ENCODE data around the gene VWA3A. TPM values are rescaled to one million over a fixed set of nuclear protein-coding genes. Genes with fewer than 3 reads are reported as not detected.

The VWA3A gene
- total RNA-seq, 1 donor: 0.36 TPM

DNA sequence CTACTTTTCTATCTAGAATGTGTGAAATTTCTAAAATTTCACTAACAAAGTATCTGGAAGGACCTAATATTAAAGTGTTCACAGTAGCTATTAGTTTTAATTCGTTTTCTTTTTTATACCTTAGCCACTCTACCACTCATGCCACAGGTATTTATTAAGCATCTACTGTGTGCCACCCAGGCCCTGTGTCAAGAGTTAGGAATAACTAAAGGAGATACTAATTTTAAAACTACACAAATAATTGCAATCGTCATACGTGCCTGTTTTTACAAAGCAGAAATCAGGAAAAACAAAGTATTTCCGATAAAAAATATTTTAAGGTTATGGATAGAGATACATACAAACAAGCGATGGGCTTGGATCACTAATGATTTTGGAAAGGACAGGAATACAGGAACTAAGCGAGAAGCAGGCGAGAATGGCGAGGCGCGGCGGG is 113.3 kb downstream of the VWA3A start:
- peak; percentile 65 for DNase-seq (ENCODE audit: insufficient read length, low spot score, missing footprints)
- H2AFZ ChIP-seq (ENCODE audit: low read length): peak overlapping the region; percentile 94

DNA sequence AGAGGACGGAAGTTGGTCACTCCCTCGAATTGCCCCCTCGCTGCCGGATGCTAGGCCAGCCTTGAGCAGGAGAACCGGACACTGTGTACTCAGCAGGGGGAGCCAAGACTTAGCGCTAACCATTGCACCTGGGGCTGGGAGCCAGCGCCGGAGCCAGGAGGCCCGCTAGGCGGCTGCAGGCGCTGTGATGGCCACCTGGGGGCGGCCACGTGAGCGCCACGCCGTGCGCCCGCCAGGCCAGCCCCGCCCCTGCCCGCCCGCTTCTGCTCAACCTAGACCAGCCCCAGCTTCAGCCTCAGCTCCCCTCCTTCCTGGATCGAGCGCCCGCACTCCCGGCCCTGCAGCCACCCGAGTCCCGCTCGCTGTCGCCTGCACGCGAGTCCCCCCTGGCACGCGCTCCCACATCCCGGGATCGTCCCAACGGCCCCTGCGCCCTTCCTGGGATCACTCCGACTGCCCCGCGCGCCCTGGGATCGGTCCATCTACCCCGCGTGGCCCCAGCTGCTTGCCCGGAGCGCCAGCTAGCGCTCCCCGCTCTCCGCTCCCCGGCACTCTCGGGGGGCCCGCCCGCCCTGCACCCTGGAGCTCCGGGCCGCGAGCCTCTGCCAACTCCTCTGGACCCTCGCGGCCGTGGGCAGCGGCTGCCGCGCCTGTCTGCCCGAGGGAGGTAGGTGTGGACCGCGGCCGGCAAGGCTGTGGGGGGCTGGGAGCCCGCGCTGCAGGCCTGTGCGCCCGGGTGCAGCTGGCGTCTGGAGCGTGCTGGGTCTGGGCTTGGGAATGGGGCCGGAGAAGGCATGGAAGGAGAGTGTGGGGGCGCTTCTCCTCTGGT is 113.9 kb downstream of the VWA3A start, which contains the start of gene EEF2K:
TSS of gene EEF2K (plus strand) at position 266 of the 829 bp plus-strand sequence. CDS start 19,452 bp downstream, outside the sequence.
- Histone ChIP-seq H2AFZ (ENCODE audit: low read length) (peak within 1 kb of the TSS; percentile 94), H3K4me2 (ENCODE audit: insufficient read depth, low read length) (peak within 1 kb of the TSS; percentile 85), H3K9me3 (ENCODE audit: low read depth, low read length) (no peaks in the 10 kb centered on the region), H3K4me1 (ENCODE audit: insufficient read depth, low read length) (peaks cover 11% of the 10 kb centered on the region), H4K20me1 (ENCODE audit: insufficient read depth, low read length) (peaks cover 33% of the 10 kb centered on the region), H3K4me3 (ENCODE audit: insufficient read depth, low read length) (peak within 1 kb of the TSS; percentile 85), H3K79me2 (ENCODE audit: insufficient read depth, low read length) (peaks cover 44% of the 10 kb centered on the region), H3K27ac (ENCODE audit: low read depth, low read length) (peak within 1 kb of the TSS; percentile 71), H3K36me3 (ENCODE audit: insufficient read depth, low read length) (no peaks in the 10 kb centered on the region), H3K27me3 (ENCODE audit: insufficient read depth, low read length) (no peaks in the 10 kb centered on the region)
- TF ChIP-seq, protein P1, sequence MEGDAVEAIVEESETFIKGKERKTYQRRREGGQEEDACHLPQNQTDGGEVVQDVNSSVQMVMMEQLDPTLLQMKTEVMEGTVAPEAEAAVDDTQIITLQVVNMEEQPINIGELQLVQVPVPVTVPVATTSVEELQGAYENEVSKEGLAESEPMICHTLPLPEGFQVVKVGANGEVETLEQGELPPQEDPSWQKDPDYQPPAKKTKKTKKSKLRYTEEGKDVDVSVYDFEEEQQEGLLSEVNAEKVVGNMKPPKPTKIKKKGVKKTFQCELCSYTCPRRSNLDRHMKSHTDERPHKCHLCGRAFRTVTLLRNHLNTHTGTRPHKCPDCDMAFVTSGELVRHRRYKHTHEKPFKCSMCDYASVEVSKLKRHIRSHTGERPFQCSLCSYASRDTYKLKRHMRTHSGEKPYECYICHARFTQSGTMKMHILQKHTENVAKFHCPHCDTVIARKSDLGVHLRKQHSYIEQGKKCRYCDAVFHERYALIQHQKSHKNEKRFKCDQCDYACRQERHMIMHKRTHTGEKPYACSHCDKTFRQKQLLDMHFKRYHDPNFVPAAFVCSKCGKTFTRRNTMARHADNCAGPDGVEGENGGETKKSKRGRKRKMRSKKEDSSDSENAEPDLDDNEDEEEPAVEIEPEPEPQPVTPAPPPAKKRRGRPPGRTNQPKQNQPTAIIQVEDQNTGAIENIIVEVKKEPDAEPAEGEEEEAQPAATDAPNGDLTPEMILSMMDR (IDR thresholded peaks at IDR 0.05; ENCODE audit: extremely low read depth, low read depth, low read length): peak; percentile 55
- DNase-seq (ENCODE audit: insufficient read length, low spot score, missing footprints): peak; percentile 98

More for the DNA sequence above, 113.3 kb downstream of the VWA3A start:
- no peaks in the 10 kb centered on the region for H3K36me3 ChIP-seq (ENCODE audit: insufficient read depth, low read length)
- no peaks in the 10 kb centered on the region for H3K9me3 ChIP-seq (ENCODE audit: low read depth, low read length)
- TF ChIP-seq, protein P1 (IDR thresholded peaks at IDR 0.05; ENCODE audit: extremely low read depth, low read depth, low read length): no peak
- peak overlapping the region; percentile 85 for H3K4me2 ChIP-seq (ENCODE audit: insufficient read depth, low read length)
- H4K20me1 ChIP-seq (ENCODE audit: insufficient read depth, low read length): peaks cover 28% of the 10 kb centered on the region
- peaks cover 11% of the 10 kb centered on the region for H3K4me1 ChIP-seq (ENCODE audit: insufficient read depth, low read length)
- peak overlapping the region; percentile 71 for H3K27ac ChIP-seq (ENCODE audit: low read depth, low read length)
- H3K27me3 ChIP-seq (ENCODE audit: insufficient read depth, low read length): no peaks in the 10 kb centered on the region
- H3K4me3 ChIP-seq (ENCODE audit: insufficient read depth, low read length): peak overlapping the region; percentile 85
- peaks cover 37% of the 10 kb centered on the region for H3K79me2 ChIP-seq (ENCODE audit: insufficient read depth, low read length)

Other genes starting within 250 kb of the VWA3A start
- 42.7 and 77.5 TPM in 2 replicates for gene NPIPB4, start 234.8 kb upstream of the VWA3A start, total RNA-seq
- 157 and 166 TPM in 2 replicates for gene UQCRC2, start 139.2 kb upstream of the VWA3A start, total RNA-seq
- gene PDZD9, start 91.4 kb upstream of the VWA3A start, total RNA-seq: not detected in 2 replicates
- 15.2 and 15.9 TPM in 2 replicates for gene MOSMO, start 84.4 kb upstream of the VWA3A start, total RNA-seq
- not detected in 2 replicates for gene SDR42E2, start 70.0 kb downstream of the VWA3A start, total RNA-seq
- gene EEF2K, start 113.7 kb downstream of the VWA3A start, total RNA-seq: 34.2 and 41.6 TPM in 2 replicates
- 19.2 and 19.4 TPM in 2 replicates for gene POLR3E, start 204.9 kb downstream of the VWA3A start, total RNA-seq

Measured in osteoblast (primary cell).